VCaP (cell line): ENCODE measurements around the gene LY6G6F.

Source experiments
- H3K27ac ChIP-seq: fragments of 450-650 bp; 2 replicates; pipeline ENCODE4 v1.5.1; 2017
- TF ChIP-seq, protein P1 (sequence below): fragments of 450-650 bp; conservative IDR thresholded peaks from 2 replicates; pipeline ENCODE4 v1.5.1; 2017; ENCODE audit warnings: mild to moderate bottlenecking, moderate library complexity

Gene LY6G6F

DNA sequence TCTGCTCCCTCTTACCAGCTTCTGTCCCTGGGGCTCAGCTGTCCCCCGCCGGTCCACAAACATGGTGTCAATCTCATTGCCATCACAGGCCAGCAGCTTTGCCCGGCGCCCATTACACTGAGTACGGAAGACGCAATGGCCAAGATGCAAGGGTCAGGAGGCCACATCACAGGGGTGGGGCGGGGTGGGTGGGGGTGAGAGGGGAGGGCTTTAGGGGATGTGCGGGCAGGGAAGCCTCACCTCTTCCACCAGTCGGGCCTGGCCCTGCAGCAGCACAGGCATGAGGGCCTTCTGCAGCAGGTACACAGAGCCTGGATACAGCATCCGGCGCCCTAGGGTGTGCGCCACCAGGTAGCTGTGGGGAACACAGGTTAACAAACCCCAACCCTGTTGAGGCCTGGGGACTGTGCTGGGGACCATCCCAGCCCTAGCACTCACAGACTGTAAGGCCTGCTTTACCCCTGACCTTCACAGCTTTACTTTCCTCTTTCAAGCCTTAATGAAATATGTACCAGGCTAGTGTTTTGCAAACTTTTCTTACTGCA is 15.0 kb upstream of the LY6G6F start:
- TF ChIP-seq, protein P1, sequence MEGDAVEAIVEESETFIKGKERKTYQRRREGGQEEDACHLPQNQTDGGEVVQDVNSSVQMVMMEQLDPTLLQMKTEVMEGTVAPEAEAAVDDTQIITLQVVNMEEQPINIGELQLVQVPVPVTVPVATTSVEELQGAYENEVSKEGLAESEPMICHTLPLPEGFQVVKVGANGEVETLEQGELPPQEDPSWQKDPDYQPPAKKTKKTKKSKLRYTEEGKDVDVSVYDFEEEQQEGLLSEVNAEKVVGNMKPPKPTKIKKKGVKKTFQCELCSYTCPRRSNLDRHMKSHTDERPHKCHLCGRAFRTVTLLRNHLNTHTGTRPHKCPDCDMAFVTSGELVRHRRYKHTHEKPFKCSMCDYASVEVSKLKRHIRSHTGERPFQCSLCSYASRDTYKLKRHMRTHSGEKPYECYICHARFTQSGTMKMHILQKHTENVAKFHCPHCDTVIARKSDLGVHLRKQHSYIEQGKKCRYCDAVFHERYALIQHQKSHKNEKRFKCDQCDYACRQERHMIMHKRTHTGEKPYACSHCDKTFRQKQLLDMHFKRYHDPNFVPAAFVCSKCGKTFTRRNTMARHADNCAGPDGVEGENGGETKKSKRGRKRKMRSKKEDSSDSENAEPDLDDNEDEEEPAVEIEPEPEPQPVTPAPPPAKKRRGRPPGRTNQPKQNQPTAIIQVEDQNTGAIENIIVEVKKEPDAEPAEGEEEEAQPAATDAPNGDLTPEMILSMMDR, result no peak
- H3K27ac ChIP-seq, result no peak overlapping the region

DNA sequence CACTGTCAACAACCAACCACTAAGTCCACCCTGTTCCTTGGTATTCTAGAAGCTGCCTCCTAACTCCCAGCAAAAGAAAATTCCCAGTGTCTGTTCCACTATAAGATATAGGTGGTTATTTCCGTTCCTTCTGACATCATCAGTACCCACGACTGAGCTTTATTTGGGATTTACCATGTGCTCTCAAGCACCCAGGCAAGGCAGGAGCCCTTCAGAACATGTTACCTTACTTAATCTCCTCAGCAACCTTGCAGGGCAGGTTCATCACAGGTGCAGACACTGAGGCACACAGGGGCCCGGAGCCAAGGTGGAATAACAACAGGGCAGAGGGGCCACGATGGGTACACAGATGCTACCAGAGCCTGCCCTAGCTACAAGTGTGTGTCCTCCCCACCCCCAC is 14.3 kb upstream of the LY6G6F start:
- no peak overlapping the region for H3K27ac ChIP-seq
- TF ChIP-seq, protein P1, result no peak

DNA sequence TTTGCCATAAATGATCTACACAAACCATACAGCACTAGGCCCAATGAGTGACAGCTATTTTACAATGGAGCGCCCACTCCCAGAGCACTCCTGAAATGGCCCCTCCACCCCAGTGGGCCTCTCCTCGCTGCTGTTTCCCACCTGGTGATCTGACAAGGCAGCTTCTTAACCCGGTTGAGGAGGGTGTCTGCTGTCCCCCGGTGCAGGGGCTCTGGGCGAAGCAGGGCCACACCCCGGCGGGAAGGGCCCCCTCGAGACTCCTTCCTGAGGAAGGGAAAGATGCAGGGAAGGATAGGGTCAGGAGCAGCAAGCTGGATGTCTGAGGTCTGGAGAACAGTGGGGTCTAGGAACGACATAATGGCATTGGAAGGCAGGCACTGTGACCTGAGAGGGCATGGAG is 13.8 kb upstream of the LY6G6F start:
- H3K27ac ChIP-seq, result no peak overlapping the region

DNA sequence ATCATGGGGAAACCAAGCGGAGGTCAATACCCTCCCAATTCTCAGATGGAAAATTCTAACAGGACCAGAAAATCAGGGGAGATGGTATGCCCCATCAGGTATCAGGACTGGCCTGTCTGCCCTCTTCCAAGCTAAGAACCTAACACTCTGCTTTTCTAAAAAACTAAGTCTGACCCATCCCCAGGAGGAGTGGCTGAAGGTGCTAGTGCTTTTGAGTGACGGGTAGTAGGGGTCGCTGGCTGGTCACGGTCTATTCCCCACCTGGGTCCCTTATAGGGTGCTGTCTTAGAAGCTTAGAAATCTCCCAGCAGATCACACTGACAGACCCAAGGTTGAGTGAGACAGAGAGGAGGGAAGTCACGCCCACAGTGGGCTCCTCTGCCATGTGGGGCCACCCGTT is 13.1 kb upstream of the LY6G6F start:
- TF ChIP-seq, protein P1, result no peak
- H3K27ac ChIP-seq, result no peak overlapping the region

More for the DNA sequence above, 13.8 kb upstream of the LY6G6F start:
- TF ChIP-seq, protein P1, result no peak

DNA sequence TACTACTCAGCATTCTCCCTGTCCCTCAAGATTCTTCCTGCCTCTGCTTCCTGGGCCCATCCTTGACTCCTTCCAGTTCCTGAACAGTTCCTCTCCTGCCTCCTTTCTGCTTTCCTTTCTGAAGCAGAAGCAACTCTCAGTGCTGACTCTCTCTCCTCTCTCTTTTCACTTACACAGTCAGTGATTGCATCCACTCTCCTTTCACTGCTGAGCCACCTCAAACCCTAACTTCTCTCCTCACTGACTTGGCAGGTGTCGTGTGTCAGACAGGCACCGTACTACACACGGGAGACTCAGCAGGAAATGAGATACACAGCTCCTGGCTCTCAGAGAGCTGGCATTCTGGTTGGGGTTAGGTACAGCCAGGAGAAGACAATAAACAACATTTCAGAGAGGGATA is 9.1 kb upstream of the LY6G6F start:
- TF ChIP-seq, protein P1, result no peak
- no peak overlapping the region for H3K27ac ChIP-seq

DNA sequence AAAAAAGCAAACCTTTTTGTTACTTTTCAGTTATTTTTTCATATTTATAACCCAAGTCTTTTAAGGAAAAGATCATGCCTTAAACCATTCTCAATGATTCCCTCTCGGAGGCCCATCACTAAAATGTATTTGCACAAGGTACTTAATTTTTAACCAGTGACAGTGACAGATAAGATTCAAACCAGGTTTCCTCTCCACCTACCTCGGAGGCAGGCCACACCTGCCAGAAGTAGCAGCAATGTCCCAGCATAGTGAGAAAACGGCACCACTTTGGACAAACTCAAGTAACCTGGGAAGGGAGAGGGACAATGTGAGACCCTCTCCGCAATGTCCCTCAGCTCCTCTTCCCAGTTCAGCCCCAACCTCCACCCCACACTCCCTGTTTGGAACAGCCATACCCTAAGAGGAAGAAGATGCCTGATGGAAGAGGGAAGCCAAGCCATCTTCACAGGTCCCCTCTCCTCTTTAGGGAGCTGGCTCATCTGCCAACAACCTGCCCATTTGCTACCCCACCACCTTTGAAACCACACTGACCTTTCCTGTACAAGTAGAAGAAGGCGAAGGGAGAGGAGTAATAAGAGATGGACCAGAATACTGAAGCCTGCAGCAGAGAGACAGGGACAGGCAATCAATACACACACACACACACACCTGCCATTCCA is 5.8 kb upstream of the LY6G6F start:
- TF ChIP-seq, protein P1, result no peak
- no peak overlapping the region; the same call in 1 of the 2 replicates for H3K27ac ChIP-seq

DNA sequence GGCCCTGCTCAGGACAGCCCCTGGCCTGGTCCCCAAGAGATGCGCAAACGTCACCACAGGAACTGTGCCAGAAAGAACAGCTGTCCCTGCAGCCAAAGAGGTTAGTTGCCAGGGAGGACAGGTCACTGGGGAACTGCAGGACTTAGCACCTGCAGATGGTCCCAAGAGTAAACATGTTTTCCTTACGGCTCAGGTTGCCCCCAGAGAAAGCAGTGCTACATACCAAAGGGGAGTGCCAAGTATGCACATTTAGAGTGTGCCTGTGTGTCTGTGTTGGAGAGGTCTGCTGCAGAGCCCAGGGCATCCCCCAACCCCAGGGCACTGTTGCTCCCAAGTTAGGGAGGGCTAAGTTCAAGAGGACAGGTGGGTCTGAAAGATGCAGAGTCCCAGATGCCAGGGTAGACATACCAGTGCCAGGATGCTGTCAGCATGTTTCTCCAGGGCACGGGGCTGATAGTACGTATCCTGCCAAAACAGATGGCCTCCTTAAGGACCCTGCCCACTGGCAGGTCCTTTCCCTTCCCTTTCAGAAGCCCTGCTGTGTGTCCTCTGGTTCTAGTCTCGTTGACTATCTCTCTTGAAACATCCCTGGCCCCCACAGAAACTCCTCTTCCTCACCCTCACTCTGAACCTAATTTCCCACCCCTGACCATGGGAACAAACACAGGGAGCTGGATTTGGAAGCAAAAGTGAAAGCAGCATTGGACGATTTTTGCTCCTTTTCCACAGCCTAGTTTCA is 4.8 kb upstream of the LY6G6F start:
- H3K27ac ChIP-seq, result peak overlapping the region; percentile 85
- TF ChIP-seq, protein P1, result no peak
